ENCODE data around the gene ERICH2.

DNA sequence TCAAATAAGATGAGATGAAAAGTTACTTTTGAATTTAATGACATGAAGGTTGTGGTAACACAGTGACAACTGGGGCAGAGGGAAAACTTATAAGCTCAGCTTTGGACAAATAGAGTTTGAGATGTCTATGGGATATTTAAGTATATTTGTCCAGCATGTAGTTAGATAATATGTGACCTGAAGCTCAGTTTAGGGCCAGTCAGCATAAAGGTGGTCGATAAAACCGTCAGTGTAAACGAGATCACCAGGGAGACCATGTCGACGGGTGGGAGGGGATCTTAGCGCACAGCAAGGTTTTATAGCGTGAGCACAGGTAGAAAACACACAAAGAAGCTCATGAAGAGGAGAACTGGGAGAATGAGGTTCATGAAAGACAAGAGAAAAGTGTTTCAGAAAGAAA, 7.4 kb upstream of the ERICH2 start:
- TF ChIP-seq POLR2A (IDR thresholded peaks at IDR 0.05; ENCODE audit: low read depth, low read length) (no peak), POLR2AphosphoS5 (IDR thresholded peaks at IDR 0.05; ENCODE audit: low read depth, low read length) (no peak)
